ENCODE measurements around the gene MYO1E.
"Not testable (repeated sequence)": the region's sequence is repeated elsewhere in the genome, so short reads cannot be mapped to it uniquely, and the experiment has no call there.

MYO1E gene

GRCh38 chr15:59282515-59283337, 89.9 kb downstream of the MYO1E start:
- no peak overlapping the region for H3K4me3 ChIP-seq
- H3K9me3 ChIP-seq (ENCODE audit: low read depth, low read length), result no peaks in the 10 kb centered on the region
- H3K27ac ChIP-seq, result no peak overlapping the region
- no peak overlapping the region for H3K9ac ChIP-seq (ENCODE audit: insufficient read length)
- TF ChIP-seq EZH2 (IDR thresholded peaks at IDR 0.05), result no peak
- no peak for TF ChIP-seq FOXP2 (optimal IDR thresholded peaks at IDR 0.05; ENCODE audit: control extremely low read depth, extremely low read length, insufficient read depth)
- TF ChIP-seq POLR2AphosphoS5 (IDR thresholded peaks at IDR 0.05; ENCODE audit: borderline replicate concordance, low read depth, low read length), result no peak
- no peaks in the 10 kb centered on the region for H3K36me3 ChIP-seq (ENCODE audit: insufficient read depth, low read length)
- no peak for DNase-seq (ENCODE audit: low read depth, low spot score)

- Histone ChIP-seq H3K36me3 (ENCODE audit: insufficient read depth, low read length) (no peaks in the 10 kb centered on the region), H3K9ac (ENCODE audit: insufficient read length) (no peak overlapping the region), H3K4me3 (no peak overlapping the region), H3K27ac (no peak overlapping the region), H3K9me3 (ENCODE audit: low read depth, low read length) (no peaks in the 10 kb centered on the region)
- TF ChIP-seq EZH2 (IDR thresholded peaks at IDR 0.05) (no peak), POLR2AphosphoS5 (IDR thresholded peaks at IDR 0.05; ENCODE audit: borderline replicate concordance, low read depth, low read length) (no peak), FOXP2 (optimal IDR thresholded peaks at IDR 0.05; ENCODE audit: control extremely low read depth, extremely low read length, insufficient read depth) (no peak)
- no peak for DNase-seq (ENCODE audit: low read depth, low spot score)
These were observed 91.0 kb downstream of the MYO1E start for GRCh38 chr15:59281699-59282098.

- H3K9me3 ChIP-seq (ENCODE audit: low read depth, low read length), result no peaks in the 10 kb centered on the region
- TF ChIP-seq POLR2AphosphoS5 (IDR thresholded peaks at IDR 0.05; ENCODE audit: borderline replicate concordance, low read depth, low read length) (no peak), FOXP2 (optimal IDR thresholded peaks at IDR 0.05; ENCODE audit: control extremely low read depth, extremely low read length, insufficient read depth) (no peak)
- no peak for DNase-seq (ENCODE audit: low read depth, low spot score)
- H3K9ac ChIP-seq (ENCODE audit: insufficient read length), result no peak overlapping the region
- no peak overlapping the region for H3K27ac ChIP-seq
- no peak overlapping the region for H3K4me3 ChIP-seq
- no peaks in the 10 kb centered on the region for H3K36me3 ChIP-seq (ENCODE audit: insufficient read depth, low read length)
These were observed 91.8 kb downstream of the MYO1E start for GRCh38 chr15:59280855-59281254.

- H3K27ac ChIP-seq; DNase-seq (ENCODE audit: low read depth, low spot score); H3K4me3 ChIP-seq; H3K9me3 ChIP-seq (ENCODE audit: low read depth, low read length); H3K36me3 ChIP-seq (ENCODE audit: insufficient read depth, low read length); H3K9ac ChIP-seq (ENCODE audit: insufficient read length): not testable (repeated sequence)
These were observed 92.4 kb downstream of the MYO1E start for GRCh38 chr15:59280292-59280691.

- no peak overlapping the region for H3K4me3 ChIP-seq
- no peak for TF ChIP-seq EZH2 (IDR thresholded peaks at IDR 0.05)
- TF ChIP-seq FOXP2 (optimal IDR thresholded peaks at IDR 0.05; ENCODE audit: control extremely low read depth, extremely low read length, insufficient read depth), result no peak
- TF ChIP-seq POLR2AphosphoS5 (IDR thresholded peaks at IDR 0.05; ENCODE audit: borderline replicate concordance, low read depth, low read length), result no peak
- no peaks in the 10 kb centered on the region for H3K36me3 ChIP-seq (ENCODE audit: insufficient read depth, low read length)
- H3K9ac ChIP-seq (ENCODE audit: insufficient read length), result no peak overlapping the region
- H3K9me3 ChIP-seq (ENCODE audit: low read depth, low read length), result no peaks in the 10 kb centered on the region
- no peak overlapping the region for H3K27ac ChIP-seq
- no peak for DNase-seq (ENCODE audit: low read depth, low spot score)
These were observed 93.6 kb downstream of the MYO1E start for GRCh38 chr15:59279023-59279422.

- Histone ChIP-seq H3K27ac (no peak overlapping the region), H3K36me3 (ENCODE audit: insufficient read depth, low read length) (no peaks in the 10 kb centered on the region), H3K9ac (ENCODE audit: insufficient read length) (no peak overlapping the region), H3K4me3 (no peak overlapping the region), H3K9me3 (ENCODE audit: low read depth, low read length) (no peaks in the 10 kb centered on the region)
- DNase-seq (ENCODE audit: low read depth, low spot score), result no peak
- TF ChIP-seq EZH2 (IDR thresholded peaks at IDR 0.05) (no peak), FOXP2 (optimal IDR thresholded peaks at IDR 0.05; ENCODE audit: control extremely low read depth, extremely low read length, insufficient read depth) (no peak), POLR2AphosphoS5 (IDR thresholded peaks at IDR 0.05; ENCODE audit: borderline replicate concordance, low read depth, low read length) (no peak)
These were observed 94.6 kb downstream of the MYO1E start for GRCh38 chr15:59278120-59278519.

GRCh38 chr15:59276225-59277178, 96.2 kb downstream of the MYO1E start:
- DNase-seq (ENCODE audit: low read depth, low spot score), result no peak
- Histone ChIP-seq H3K9me3 (ENCODE audit: low read depth, low read length) (no peaks in the 10 kb centered on the region), H3K4me3 (no peak overlapping the region), H3K36me3 (ENCODE audit: insufficient read depth, low read length) (no peaks in the 10 kb centered on the region), H3K9ac (ENCODE audit: insufficient read length) (no peak overlapping the region), H3K27ac (no peak overlapping the region)
- TF ChIP-seq FOXP2 (optimal IDR thresholded peaks at IDR 0.05; ENCODE audit: control extremely low read depth, extremely low read length, insufficient read depth) (no peak), POLR2AphosphoS5 (IDR thresholded peaks at IDR 0.05; ENCODE audit: borderline replicate concordance, low read depth, low read length) (no peak), EZH2 (IDR thresholded peaks at IDR 0.05) (no peak)

- DNase-seq (ENCODE audit: low read depth, low spot score), result no peak
- H3K9me3 ChIP-seq (ENCODE audit: low read depth, low read length), result no peaks in the 10 kb centered on the region
- H3K9ac ChIP-seq (ENCODE audit: insufficient read length), result no peak overlapping the region
- H3K4me3 ChIP-seq, result no peak overlapping the region
- TF ChIP-seq EZH2 (IDR thresholded peaks at IDR 0.05), result no peak
- TF ChIP-seq FOXP2 (optimal IDR thresholded peaks at IDR 0.05; ENCODE audit: control extremely low read depth, extremely low read length, insufficient read depth), result no peak
- no peak for TF ChIP-seq POLR2AphosphoS5 (IDR thresholded peaks at IDR 0.05; ENCODE audit: borderline replicate concordance, low read depth, low read length)
- H3K36me3 ChIP-seq (ENCODE audit: insufficient read depth, low read length), result no peaks in the 10 kb centered on the region
- H3K27ac ChIP-seq, result no peak overlapping the region
These were observed 98.3 kb downstream of the MYO1E start for GRCh38 chr15:59274126-59274970.
